H1 (cell line): Measurements from ENCODE around the gene DVL1. TPM values are rescaled to one million over a fixed set of nuclear protein-coding genes. Genes with fewer than 3 reads are reported as not detected.

Experiments used
- BRCA1 ChIP-seq: IDR thresholded peaks from 2 replicates; pipeline ENCODE4 v1.6.1; 2012; ENCODE audit warnings: low read depth, low read length, improper control_type of control experiment
- CBX5 ChIP-seq: fragments of 300-800, 300-1000 bp; sonication (generic); IDR thresholded peaks from 2 replicates; pipeline ENCODE4 v1.7.1; 2016; ENCODE audit warnings: antibody characterized with exemption, low read length, low read depth
- CHD1 ChIP-seq: IDR thresholded peaks from 2 replicates; pipeline ENCODE4 v1.6.1; 2012; ENCODE audit warnings: low read depth, low read length, improper control_type of control experiment
- CHD2 ChIP-seq: IDR thresholded peaks from 2 replicates; pipeline ENCODE4 v1.6.1; 2012; ENCODE audit warnings: low read length, improper control_type of control experiment
- CREB1 ChIP-seq: IDR thresholded peaks from 2 replicates; pipeline ENCODE4 v1.6.1; 2012; ENCODE audit warnings: inconsistent platforms
- EGR1 ChIP-seq: IDR thresholded peaks from 2 replicates; pipeline ENCODE4 v1.6.1; 2011; ENCODE audit warnings: low read depth, low read length, borderline replicate concordance
- EZH2 ChIP-seq: fragments of 200-600 bp; sonication (generic); IDR thresholded peaks from 2 replicates; pipeline ENCODE4 v1.7.1; 2012; ENCODE audit warnings: low read depth, mild to moderate bottlenecking, moderate library complexity, low read length, inconsistent platforms; ENCODE audit not compliant: severe bottlenecking
- GTF2F1 ChIP-seq: IDR thresholded peaks from 2 replicates; pipeline ENCODE4 v1.6.1; 2012; ENCODE audit warnings: low read depth, low read length, improper control_type of control experiment, borderline replicate concordance
- JUN ChIP-seq: IDR thresholded peaks from 2 replicates; pipeline ENCODE4 v1.6.1; 2011; ENCODE audit warnings: low read depth, mild to moderate bottlenecking, improper control_type of control experiment, low read length
- KDM1A ChIP-seq: fragments of 200-600, 300-600 bp; sonication (generic); IDR thresholded peaks from 2 replicates; pipeline ENCODE4 v1.7.1; 2016; ENCODE audit warnings: mild to moderate bottlenecking, low read length, borderline replicate concordance
- KDM5A ChIP-seq: fragments of 200-600 bp; IDR thresholded peaks from 2 replicates; pipeline ENCODE4 v1.7.1; 2012; ENCODE audit warnings: mild to moderate bottlenecking, low read length, inconsistent platforms, mixed read lengths
- MAFK ChIP-seq: IDR thresholded peaks from 2 replicates; pipeline ENCODE4 v1.6.1; 2012; ENCODE audit warnings: low read depth, mild to moderate bottlenecking, improper control_type of control experiment, low read length
- POLR2AphosphoS5 ChIP-seq: IDR thresholded peaks from 2 replicates; pipeline ENCODE4 v1.6.1; 2011; ENCODE audit warnings: low read depth, low read length
- SIRT6 ChIP-seq: IDR thresholded peaks from one replicate; pipeline ENCODE4 v1.7.1; 2012; ENCODE audit warnings: low read length, inconsistent platforms
- SIX5 ChIP-seq: IDR thresholded peaks from 2 replicates; pipeline ENCODE4 v1.6.1; 2011; ENCODE audit warnings: mild to moderate bottlenecking, low read depth, low read length
- SP2 ChIP-seq: IDR thresholded peaks from 2 replicates; pipeline ENCODE4 v1.6.1; 2012; ENCODE audit warnings: mild to moderate bottlenecking, low read length, inconsistent platforms
- TAF7 ChIP-seq: optimal IDR thresholded peaks from 2 replicates; pipeline ENCODE3; 2011; ENCODE audit warnings: low read depth, mild to moderate bottlenecking, inconsistent platforms, low read length, moderate library complexity, borderline replicate concordance
- TBP ChIP-seq: IDR thresholded peaks from 2 replicates; pipeline ENCODE4 v1.6.1; 2011; ENCODE audit warnings: low read depth, low read length, improper control_type of control experiment
- polyA plus RNA-seq, 7 experiments: library from polyadenylated mRNA; depleted of rRNA in 3 of 7; stranded (reverse) in 5 of 7; unstranded in 2 of 7; fragments of >200 nt in 5 of 7; fragments of 200-250 nt in 2 of 7; gene quantifications; 1 replicate in 5 of 7; 2 replicates in 1 of 7; 4 replicates in 1 of 7; pipeline versions ENCODE4 v1.2.1 to v1.2.3, GENCODE V29; 2011 to 2013; ENCODE audit warnings: missing spikeins in 2 of 7, mixed read lengths in 2 of 7
- total RNA-seq: library from RNA; stranded (reverse); fragmentation: NEBNext Ultra II Directional; extraction: Animal tissue kit (Norgen Biotek cat#: 25700); gene quantifications from 2 replicates; pipeline ENCODE4 v1.2.1, GENCODE V29; 2021
- TF ChIP-seq, protein P1 (sequence below): IDR thresholded peaks from 2 replicates; pipeline ENCODE4 v1.6.1; 2011; ENCODE audit warnings: low read length, improper control_type of control experiment
- TF ChIP-seq, protein P2 (sequence below): IDR thresholded peaks from 2 replicates; pipeline ENCODE4 v1.6.1; 2012; ENCODE audit warnings: low read length, inconsistent platforms
- TF ChIP-seq, protein P3 (sequence below): IDR thresholded peaks from 2 replicates; pipeline ENCODE4 v1.6.1; 2012; ENCODE audit warnings: inconsistent platforms

Gene DVL1
- total and polyA plus RNA-seq, 2 of the 8 experiments (the other 6 are each of a cell fraction or from before 2014, with no cell fraction given), result 39.4 to 58.9 TPM

DNA sequence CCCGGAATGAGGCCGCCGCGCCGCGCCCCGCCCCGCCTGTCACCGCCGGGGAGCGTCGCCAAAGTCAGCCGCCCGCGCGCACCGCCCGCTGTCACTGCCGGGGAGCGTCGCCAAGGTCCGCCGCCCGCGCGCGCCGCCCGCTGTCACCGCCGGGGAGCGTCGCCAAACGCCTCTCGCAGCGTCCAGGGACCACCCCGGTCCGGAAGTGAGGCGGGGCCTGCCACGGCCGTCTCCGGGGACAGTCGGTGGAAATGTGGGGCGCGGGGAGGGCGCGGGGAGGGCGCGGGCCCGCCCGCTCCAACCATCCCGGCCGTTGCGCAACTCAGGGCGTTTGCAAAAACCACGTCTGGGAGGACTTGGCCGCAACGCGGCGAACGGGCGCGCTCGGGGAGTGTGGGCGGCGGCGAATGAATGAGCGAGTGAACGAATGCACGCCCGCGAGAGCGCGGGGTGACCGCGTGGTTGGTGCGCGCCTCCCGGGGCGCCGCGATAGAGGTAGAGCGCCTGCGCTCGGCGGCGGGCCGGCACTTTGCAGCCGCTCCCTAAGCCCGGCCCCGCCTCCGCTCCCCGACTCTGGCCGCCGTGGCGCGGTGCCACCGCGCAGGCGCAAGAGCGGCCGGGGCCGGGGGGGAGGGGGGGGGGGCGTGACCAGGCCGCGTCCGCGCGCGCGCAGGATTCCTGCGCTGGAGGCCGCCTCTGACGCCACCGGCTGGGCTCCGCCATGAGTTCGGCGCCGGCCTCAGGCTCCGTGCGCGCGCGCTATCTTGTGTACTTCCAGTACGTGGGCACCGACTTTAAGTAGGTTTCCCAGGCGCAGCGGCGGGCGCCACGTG, 41.1 kb downstream of the DVL1 start, which contains the start of the genes ACAP3 and PUSL1 (continued):
- TF ChIP-seq, protein P1, sequence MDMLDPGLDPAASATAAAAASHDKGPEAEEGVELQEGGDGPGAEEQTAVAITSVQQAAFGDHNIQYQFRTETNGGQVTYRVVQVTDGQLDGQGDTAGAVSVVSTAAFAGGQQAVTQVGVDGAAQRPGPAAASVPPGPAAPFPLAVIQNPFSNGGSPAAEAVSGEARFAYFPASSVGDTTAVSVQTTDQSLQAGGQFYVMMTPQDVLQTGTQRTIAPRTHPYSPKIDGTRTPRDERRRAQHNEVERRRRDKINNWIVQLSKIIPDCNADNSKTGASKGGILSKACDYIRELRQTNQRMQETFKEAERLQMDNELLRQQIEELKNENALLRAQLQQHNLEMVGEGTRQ, result no peak
- TF ChIP-seq KDM1A (no peak), SP2 (no peak), CREB1 (peak; percentile 41; the same call in 1 of the 2 replicates), MAFK (no peak), EZH2 (no peak), CBX5 (no peak), CHD1 (no peak), KDM5A (no peak), SIX5 (no peak), TAF7 (no peak), POLR2AphosphoS5 (0 out of 2 replicates have a peak, but pooled peaks have one; percentile 20), CHD2 (0 out of 2 replicates have a peak, but pooled peaks have one; percentile 21), JUN (no peak), EGR1 (peak; percentile 8; the same call in 1 of the 2 replicates), GTF2F1 (no peak), BRCA1 (no peak), TBP (no peak), SIRT6 (no peak)
- TF ChIP-seq, protein P2, sequence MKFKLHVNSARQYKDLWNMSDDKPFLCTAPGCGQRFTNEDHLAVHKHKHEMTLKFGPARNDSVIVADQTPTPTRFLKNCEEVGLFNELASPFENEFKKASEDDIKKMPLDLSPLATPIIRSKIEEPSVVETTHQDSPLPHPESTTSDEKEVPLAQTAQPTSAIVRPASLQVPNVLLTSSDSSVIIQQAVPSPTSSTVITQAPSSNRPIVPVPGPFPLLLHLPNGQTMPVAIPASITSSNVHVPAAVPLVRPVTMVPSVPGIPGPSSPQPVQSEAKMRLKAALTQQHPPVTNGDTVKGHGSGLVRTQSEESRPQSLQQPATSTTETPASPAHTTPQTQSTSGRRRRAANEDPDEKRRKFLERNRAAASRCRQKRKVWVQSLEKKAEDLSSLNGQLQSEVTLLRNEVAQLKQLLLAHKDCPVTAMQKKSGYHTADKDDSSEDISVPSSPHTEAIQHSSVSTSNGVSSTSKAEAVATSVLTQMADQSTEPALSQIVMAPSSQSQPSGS, result 0 out of 2 replicates have a peak, but pooled peaks have one; percentile 30
- TF ChIP-seq, protein P3, sequence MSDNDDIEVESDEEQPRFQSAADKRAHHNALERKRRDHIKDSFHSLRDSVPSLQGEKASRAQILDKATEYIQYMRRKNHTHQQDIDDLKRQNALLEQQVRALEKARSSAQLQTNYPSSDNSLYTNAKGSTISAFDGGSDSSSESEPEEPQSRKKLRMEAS, result peak; percentile 79
